Peyer's patch (tissue), 4 donors: ENCODE data around the gene KLRK1. TPM values are rescaled to one million over a fixed set of nuclear protein-coding genes. Genes with fewer than 3 reads are reported as not detected.
"Not testable (repeated sequence)": the region's sequence is repeated elsewhere in the genome, so short reads cannot be mapped to it uniquely, and the experiment has no call there.

Experiments
- DNase-seq, 3 donors: peaks; one replicate each; pipeline ENCODE4 v3.0.0-alpha.2; 2017 to 2019
- H3K27ac ChIP-seq, 4 donors: fragments of 200-600 bp; sonication (generic); one replicate each; pipeline ENCODE4 v1.5.1; 2016 to 2019
- H3K27me3 ChIP-seq, 2 donors: fragments of 200-600 bp; sonication (generic); one replicate each; pipeline ENCODE4 v1.5.1; 2019
- H3K36me3 ChIP-seq, 3 donors: fragments of 200-600 bp; sonication (generic); one replicate each; pipeline ENCODE4 v1.5.1; 2016 to 2019
- H3K4me1 ChIP-seq, 4 donors: fragments of 200-600 bp; sonication (generic); one replicate each; pipeline ENCODE4 v1.5.1; 2016 to 2019
- H3K4me3 ChIP-seq, 4 donors: fragments of 200-600 bp; sonication (generic); 1 replicate in 3 of 4; 2 replicates in 1 of 4; pipeline ENCODE4 v1.5.1; 2016 to 2019; ENCODE audit warnings: mild to moderate bottlenecking in 1 of 4
- H3K9me3 ChIP-seq, 4 donors: fragments of 200-600 bp; sonication (generic); one replicate each; pipeline ENCODE4 v1.5.1; 2016 to 2019; ENCODE audit warnings: mild to moderate bottlenecking in 1 of 4
- CTCF ChIP-seq, 6 experiments: fragments of 450-650 bp in 4 of 6; fragments of 200-600 bp in 2 of 6; sonication (generic) in 1 of 6; IDR thresholded peaks; one replicate each; pipeline ENCODE4 v1.5.1; 2017 to 2019; ENCODE audit warnings: antibody characterized with exemption in 6 of 6, mild to moderate bottlenecking in 3 of 6, moderate library complexity in 1 of 6
- POLR2A ChIP-seq, 2 donors: fragments of 450-650 bp; IDR thresholded peaks; one replicate each; pipeline ENCODE4 v1.5.1; 2017; ENCODE audit warnings: antibody characterized with exemption in 2 of 2, mild to moderate bottlenecking in 2 of 2, moderate library complexity in 2 of 2
- total RNA-seq, 4 donors: library from RNA; depleted of rRNA; stranded (reverse); fragments of >200 nt; gene quantifications; one replicate each; pipeline ENCODE4 v1.1.0, GENCODE V29; 2016

KLRK1 gene
- total RNA-seq, 4 donors from 2014 or later = 3.3 to 17.9 (median 6.6) TPM

- Histone ChIP-seq H3K27me3 (no peaks in the 10 kb centered on the region), H3K27ac (no peak overlapping the region), H3K9me3 (no peaks in the 10 kb centered on the region), H3K36me3 (no peaks in the 10 kb centered on the region), H3K4me1 (peaks cover 0 to 5% (median 0%) of the 10 kb centered on the region in 4 donors), H3K4me3 (no peak overlapping the region)
- DNase-seq = no peak
- no peak for TF ChIP-seq POLR2A (IDR thresholded peaks at IDR 0.05)
- TF ChIP-seq CTCF (IDR thresholded peaks at IDR 0.05) = no peak
Measured at GRCh38 chr12:10358131-10358530, 31.7 kb downstream of the KLRK1 start.

- Histone ChIP-seq H3K36me3 (no peaks in the 10 kb centered on the region), H3K27ac (no peak overlapping the region), H3K27me3 (no peaks in the 10 kb centered on the region), H3K4me1 (no peaks in the 10 kb centered on the region), H3K4me3 (no peak overlapping the region), H3K9me3 (no peaks in the 10 kb centered on the region)
- DNase-seq = no peak
- TF ChIP-seq POLR2A (IDR thresholded peaks at IDR 0.05) (no peak), CTCF (IDR thresholded peaks at IDR 0.05) (no peak)
Measured at GRCh38 chr12:10354502-10354901, 35.3 kb downstream of the KLRK1 start.

- H3K4me1 ChIP-seq = no peaks in the 10 kb centered on the region
- TF ChIP-seq POLR2A (IDR thresholded peaks at IDR 0.05) (no peak), CTCF (IDR thresholded peaks at IDR 0.05) (no peak)
- H3K27me3 ChIP-seq = no peaks in the 10 kb centered on the region
- H3K36me3 ChIP-seq = no peaks in the 10 kb centered on the region
- no peak for DNase-seq
- H3K4me3 ChIP-seq = no peak overlapping the region
- no peaks in the 10 kb centered on the region for H3K9me3 ChIP-seq
- H3K27ac ChIP-seq = no peak overlapping the region
Measured at GRCh38 chr12:10354071-10354470, 35.8 kb downstream of the KLRK1 start.

- H3K27me3 ChIP-seq, DNase-seq, H3K4me1 ChIP-seq, H3K4me3 ChIP-seq, H3K9me3 ChIP-seq, H3K27ac ChIP-seq, H3K36me3 ChIP-seq: not testable (repeated sequence)
Measured at GRCh38 chr12:10351457-10351856, 38.4 kb downstream of the KLRK1 start.

- TF ChIP-seq POLR2A (IDR thresholded peaks at IDR 0.05) = no peak
- TF ChIP-seq CTCF (IDR thresholded peaks at IDR 0.05) = no peak
- DNase-seq = no peak
Measured at GRCh38 chr12:10341892-10342509, 47.8 kb downstream of the KLRK1 start.

GRCh38 chr12:10340946-10341345 lies 48.9 kb downstream of the KLRK1 start:
- not testable (repeated sequence) for H3K27me3 ChIP-seq, DNase-seq, H3K27ac ChIP-seq, H3K4me3 ChIP-seq, H3K9me3 ChIP-seq, H3K4me1 ChIP-seq, H3K36me3 ChIP-seq

More at GRCh38 chr12:10341892-10342509, 47.8 kb downstream of the KLRK1 start:
- Histone ChIP-seq H3K27me3 (no peaks in the 10 kb centered on the region), H3K4me1 (no peaks in the 10 kb centered on the region), H3K4me3 (no peak overlapping the region), H3K9me3 (no peaks in the 10 kb centered on the region), H3K27ac (no peak overlapping the region), H3K36me3 (no peaks in the 10 kb centered on the region)
